HFFc6 (cell line): ENCODE measurements around the gene MCMBP. TPM values are rescaled to one million over a fixed set of nuclear protein-coding genes. Genes with fewer than 3 reads are reported as not detected.

ENCODE experiments used
- DNase-seq: peaks from one replicate; pipeline ENCODE4 v3.0.0-alpha.2; 2018
- H3K27ac Mint-ChIP-seq: 2 replicates; pipeline ENCODE4 v1.8.0; 2020; ENCODE audit warnings: mild to moderate bottlenecking, mixed read lengths
- H3K27me3 Mint-ChIP-seq: 2 replicates; pipeline ENCODE4 v1.8.0; 2021; ENCODE audit warnings: mild to moderate bottlenecking, moderate library complexity, mixed read lengths; ENCODE audit not compliant: insufficient read depth
- H3K36me3 Mint-ChIP-seq: 2 replicates; pipeline ENCODE4 v1.8.0; 2021; ENCODE audit warnings: low read depth, mixed read lengths
- H3K4me1 Mint-ChIP-seq: 2 replicates; pipeline ENCODE4 v1.8.0; 2020; ENCODE audit warnings: low read depth, mixed read lengths
- H3K4me3 Mint-ChIP-seq: 2 replicates; pipeline ENCODE4 v1.8.0; 2020; ENCODE audit warnings: mild to moderate bottlenecking, moderate library complexity, mixed read lengths
- H3K9me3 Mint-ChIP-seq: 2 replicates; pipeline ENCODE4 v1.8.0; 2020; ENCODE audit warnings: mild to moderate bottlenecking, mixed read lengths
- total RNA-seq, 6 experiments: library from RNA; stranded (reverse); fragmentation: NEBNext Ultra II Directional; extraction: Animal tissue kit (Norgen Biotek cat#: 25700); gene quantifications; 2 replicates in 1 of 6; 3 replicates in 5 of 6; pipeline ENCODE4 v1.2.3, GENCODE V29; 2021
- TF ChIP-seq, protein P1 (sequence below): fragments of 200-600 bp; sonication (generic); IDR thresholded peaks from 2 replicates; pipeline ENCODE4 v1.5.0; 2021; ENCODE audit warnings: antibody characterized with exemption, mild to moderate bottlenecking

Gene MCMBP
- total RNA-seq, 6 experiments from 2014 or later: 40.4 to 59.0 (median 53.5) TPM

DNA sequence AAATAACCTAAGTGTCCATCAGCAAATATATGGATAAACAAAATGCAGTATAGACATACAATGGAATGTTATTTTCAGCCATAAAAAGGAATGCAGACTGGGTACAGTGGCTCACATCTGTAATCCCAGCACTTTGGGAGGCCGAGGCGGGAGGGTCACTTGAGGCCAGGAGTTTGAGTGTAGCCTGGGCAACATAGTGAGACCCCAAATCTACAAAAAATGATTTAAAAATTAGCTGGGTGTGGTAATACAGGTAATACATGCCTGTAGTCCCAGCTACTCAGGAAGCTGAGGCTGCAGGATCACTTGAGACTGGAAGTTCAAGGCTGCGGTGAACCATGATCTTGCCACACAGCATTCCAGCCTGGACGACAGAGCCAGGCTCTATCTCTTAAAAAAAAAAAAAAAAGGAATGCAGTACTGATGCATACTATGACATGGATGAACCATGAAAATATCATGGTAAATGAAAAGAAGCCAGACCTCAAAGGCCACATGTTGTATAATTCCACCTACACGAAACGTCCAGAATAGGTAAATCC is 6.9 kb downstream of the MCMBP start:
- H3K4me3 Mint-ChIP-seq: no peak overlapping the region
- no peaks in the 10 kb centered on the region for H3K27me3 Mint-ChIP-seq
- DNase-seq: no peak
- H3K27ac Mint-ChIP-seq: no peak overlapping the region; the same call in 1 of the 2 replicates
- TF ChIP-seq, protein P1, sequence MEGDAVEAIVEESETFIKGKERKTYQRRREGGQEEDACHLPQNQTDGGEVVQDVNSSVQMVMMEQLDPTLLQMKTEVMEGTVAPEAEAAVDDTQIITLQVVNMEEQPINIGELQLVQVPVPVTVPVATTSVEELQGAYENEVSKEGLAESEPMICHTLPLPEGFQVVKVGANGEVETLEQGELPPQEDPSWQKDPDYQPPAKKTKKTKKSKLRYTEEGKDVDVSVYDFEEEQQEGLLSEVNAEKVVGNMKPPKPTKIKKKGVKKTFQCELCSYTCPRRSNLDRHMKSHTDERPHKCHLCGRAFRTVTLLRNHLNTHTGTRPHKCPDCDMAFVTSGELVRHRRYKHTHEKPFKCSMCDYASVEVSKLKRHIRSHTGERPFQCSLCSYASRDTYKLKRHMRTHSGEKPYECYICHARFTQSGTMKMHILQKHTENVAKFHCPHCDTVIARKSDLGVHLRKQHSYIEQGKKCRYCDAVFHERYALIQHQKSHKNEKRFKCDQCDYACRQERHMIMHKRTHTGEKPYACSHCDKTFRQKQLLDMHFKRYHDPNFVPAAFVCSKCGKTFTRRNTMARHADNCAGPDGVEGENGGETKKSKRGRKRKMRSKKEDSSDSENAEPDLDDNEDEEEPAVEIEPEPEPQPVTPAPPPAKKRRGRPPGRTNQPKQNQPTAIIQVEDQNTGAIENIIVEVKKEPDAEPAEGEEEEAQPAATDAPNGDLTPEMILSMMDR: no peak
- H3K4me1 Mint-ChIP-seq: peaks cover 67% of the 10 kb centered on the region
- H3K9me3 Mint-ChIP-seq: no peaks in the 10 kb centered on the region
- H3K36me3 Mint-ChIP-seq: peaks cover 23% of the 10 kb centered on the region

DNA sequence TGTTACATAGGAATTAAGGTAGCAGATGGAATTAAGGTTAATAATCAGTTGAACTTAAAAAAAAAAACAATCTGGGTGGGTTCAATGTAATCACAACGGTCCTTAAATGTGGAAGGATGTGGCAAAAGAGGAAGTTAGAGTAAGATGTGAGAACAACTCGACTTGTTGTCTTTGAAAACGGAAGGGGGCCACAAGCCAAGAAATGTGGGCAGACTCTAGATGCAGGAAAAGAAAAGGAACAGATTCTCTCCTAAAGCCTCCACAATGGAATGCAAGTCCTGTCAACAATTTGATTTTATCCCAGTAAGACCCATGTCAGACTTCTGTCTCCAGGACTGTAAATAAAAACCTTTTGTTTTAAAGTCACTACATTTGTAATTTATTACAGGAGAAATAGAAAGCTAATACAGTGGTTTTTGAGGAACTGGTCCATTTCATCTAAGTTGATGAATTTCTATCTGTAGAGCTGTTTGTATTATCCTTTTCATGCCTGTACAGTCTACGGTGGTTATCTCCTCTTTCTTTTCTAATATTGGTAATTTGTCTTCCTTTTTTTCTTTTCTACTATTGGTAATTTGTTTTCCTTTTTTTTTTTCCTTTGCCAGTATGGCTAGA is 8.6 kb downstream of the MCMBP start:
- H3K36me3 Mint-ChIP-seq: peaks cover 23% of the 10 kb centered on the region
- no peaks in the 10 kb centered on the region for H3K27me3 Mint-ChIP-seq
- TF ChIP-seq, protein P1: no peak
- H3K9me3 Mint-ChIP-seq: no peaks in the 10 kb centered on the region
- no peak overlapping the region for H3K27ac Mint-ChIP-seq
- H3K4me1 Mint-ChIP-seq: peaks cover 69% of the 10 kb centered on the region
- no peak for DNase-seq
- no peak overlapping the region for H3K4me3 Mint-ChIP-seq

DNA sequence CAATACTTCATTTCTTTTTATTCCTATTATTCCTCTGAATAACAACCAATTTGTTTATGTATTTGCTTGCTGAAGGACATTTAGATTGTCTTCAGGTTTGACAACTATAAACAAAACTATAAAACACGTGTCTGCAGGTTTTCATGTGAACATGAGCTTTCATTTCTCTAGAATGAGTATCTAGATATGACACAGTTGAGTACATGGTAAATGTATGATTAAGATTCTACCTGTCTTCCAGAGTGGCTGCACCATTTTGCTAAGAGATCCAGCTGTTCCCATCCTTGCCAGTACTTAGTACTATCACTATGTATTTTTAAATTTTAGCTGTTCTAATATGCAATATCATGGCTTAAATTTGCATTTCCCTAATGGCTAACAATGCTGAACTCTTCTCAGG is 10.1 kb downstream of the MCMBP start:
- Mint-ChIP-seq H3K27me3 (no peaks in the 10 kb centered on the region), H3K36me3 (peaks cover 23% of the 10 kb centered on the region), H3K4me3 (no peak overlapping the region), H3K27ac (no peak overlapping the region), H3K4me1 (peaks cover 59% of the 10 kb centered on the region), H3K9me3 (no peaks in the 10 kb centered on the region)
- TF ChIP-seq, protein P1: no peak
- DNase-seq: no peak

DNA sequence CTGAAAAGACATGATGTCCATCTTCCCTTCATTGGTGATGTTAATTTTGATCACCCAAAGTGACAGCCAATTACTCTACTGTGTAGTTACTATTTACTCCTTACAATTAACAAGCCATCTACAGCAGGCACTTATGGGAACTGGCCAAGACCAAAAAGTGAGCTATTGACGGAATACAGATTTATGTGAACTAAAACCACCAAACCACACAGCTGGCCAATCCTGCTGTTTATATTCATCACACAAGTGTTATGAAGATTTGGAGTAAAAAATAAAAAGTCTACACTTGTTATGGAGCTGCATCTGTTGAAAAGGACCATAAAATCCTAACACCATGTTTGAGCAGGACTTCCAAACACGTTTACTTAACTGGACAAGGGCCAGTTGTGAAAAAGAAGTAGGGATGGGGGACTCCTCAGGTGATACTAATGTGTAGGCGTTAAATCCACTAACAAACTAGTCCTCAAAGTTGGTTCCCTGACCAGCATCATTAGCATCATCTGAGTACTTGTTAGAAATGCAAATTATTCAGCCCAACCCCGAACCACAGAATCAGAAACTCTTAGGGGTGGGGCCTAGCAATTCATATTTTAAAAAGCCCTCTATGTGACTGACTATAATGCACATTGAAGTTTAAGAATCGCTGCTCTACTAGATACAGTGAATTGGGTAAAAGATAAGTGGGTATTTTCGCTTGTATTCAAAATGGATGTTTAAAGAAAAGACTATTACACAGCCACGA is 11.6 kb downstream of the MCMBP start:
- Mint-ChIP-seq H3K9me3 (no peaks in the 10 kb centered on the region), H3K36me3 (peaks cover 21% of the 10 kb centered on the region), H3K4me3 (no peak overlapping the region), H3K27me3 (no peaks in the 10 kb centered on the region), H3K4me1 (peaks cover 58% of the 10 kb centered on the region), H3K27ac (no peak overlapping the region)
- DNase-seq: no peak
- TF ChIP-seq, protein P1: no peak

DNA sequence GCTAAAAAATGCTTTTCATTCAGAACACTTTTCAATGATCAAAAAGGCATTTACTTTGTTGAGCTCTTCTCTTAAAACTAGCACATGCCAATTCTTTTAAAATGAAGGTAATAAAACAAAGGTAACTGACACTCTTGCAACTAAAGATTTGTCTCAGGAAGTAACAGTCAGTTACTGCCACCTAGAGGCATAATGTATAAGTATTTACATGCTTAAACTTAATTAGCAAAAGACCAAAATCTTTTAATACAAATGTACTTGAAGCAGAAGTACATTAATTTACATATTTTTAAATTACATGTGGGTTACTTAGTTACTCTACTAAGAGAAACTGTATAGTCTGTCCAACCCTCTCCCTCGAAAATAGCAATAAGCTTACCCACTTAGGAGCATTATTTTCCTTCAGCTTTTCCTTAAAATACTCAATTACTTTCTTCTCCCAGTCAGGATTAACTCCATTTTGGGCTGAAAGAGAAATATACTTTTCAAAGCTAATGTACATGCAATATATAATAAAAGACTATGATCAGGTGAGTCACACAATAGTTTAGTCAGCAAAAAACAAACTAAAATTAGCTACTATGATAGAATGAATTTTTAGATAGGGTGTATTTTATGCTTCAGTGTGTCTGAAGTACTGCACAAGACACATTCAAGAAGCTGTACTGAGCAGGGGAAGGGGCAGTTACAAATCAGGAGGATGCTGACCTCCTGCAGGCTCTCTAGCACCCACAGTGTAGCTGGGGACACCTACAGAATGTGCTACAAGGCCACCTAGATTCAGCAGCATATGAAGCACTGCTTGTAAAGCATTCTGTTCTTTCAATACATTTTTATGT is 13.0 kb downstream of the MCMBP start:
- peak overlapping the region; percentile 70; the same call in 1 of the 2 replicates for H3K27ac Mint-ChIP-seq
- DNase-seq: peak; percentile 37
- peaks cover 44% of the 10 kb centered on the region for H3K4me1 Mint-ChIP-seq
- peaks cover 12% of the 10 kb centered on the region for H3K36me3 Mint-ChIP-seq
- H3K9me3 Mint-ChIP-seq: no peaks in the 10 kb centered on the region
- H3K4me3 Mint-ChIP-seq: no peak overlapping the region
- TF ChIP-seq, protein P1: peak; percentile 88
- H3K27me3 Mint-ChIP-seq: no peaks in the 10 kb centered on the region
